ENCODE measurements around the gene SGCA.

Gene SGCA

GRCh38 chr17:50151041-50151936 is 14.5 kb upstream of the SGCA start (continued):
- TF ChIP-seq CTCF (tag by site-specific recombination; IDR thresholded peaks at IDR 0.05) (peak; percentile 67), ZNF138 (tag by site-specific recombination; IDR thresholded peaks at IDR 0.05; ENCODE audit: borderline replicate concordance) (no peak), TSHZ1 (tag by site-specific recombination; IDR thresholded peaks at IDR 0.05; ENCODE audit: borderline replicate concordance) (no peak), ZSCAN23 (tag by site-specific recombination; IDR thresholded peaks at IDR 0.05) (no peak), IKZF3 (tag by site-specific recombination; IDR thresholded peaks at IDR 0.05) (peak; percentile 23), ZNF157 (tag by site-specific recombination; IDR thresholded peaks at IDR 0.05) (no peak), ZNF302 (tag by site-specific recombination; IDR thresholded peaks at IDR 0.05; ENCODE audit: low read depth) (no peak), ZNF777 (tag by site-specific recombination; IDR thresholded peaks at IDR 0.05; ENCODE audit: borderline replicate concordance) (no peak), ZNF354C (tag by site-specific recombination; IDR thresholded peaks at IDR 0.05; ENCODE audit: borderline replicate concordance, low read depth) (no peak), ZBTB11 (tag by site-specific recombination; conservative IDR thresholded peaks at IDR 0.05; ENCODE audit: low read depth) (peak; percentile 97), ZNF530 (tag by site-specific recombination; IDR thresholded peaks at IDR 0.05; ENCODE audit: low read depth) (no peak), ZNF184 (tag by site-specific recombination; IDR thresholded peaks at IDR 0.05) (no peak), ZNF701 (tag by site-specific recombination; IDR thresholded peaks at IDR 0.05) (no peak), ZNF366 (tag by site-specific recombination; conservative IDR thresholded peaks at IDR 0.05) (no peak), ZNF398 (tag by site-specific recombination; IDR thresholded peaks at IDR 0.05) (peak; percentile 94), ZNF768 (tag by site-specific recombination; IDR thresholded peaks at IDR 0.05) (no peak), ZNF580 (tag by site-specific recombination; IDR thresholded peaks at IDR 0.05) (peak; percentile 87), PRDM6 (tag by site-specific recombination; IDR thresholded peaks at IDR 0.05) (no peak), MEIS1 (CRISPR knock-in tag; IDR thresholded peaks at IDR 0.05; ENCODE audit: borderline replicate concordance) (no peak), ZNF221 (tag by site-specific recombination; IDR thresholded peaks at IDR 0.05; ENCODE audit: borderline replicate concordance) (no peak), ZNF248 (tag by site-specific recombination; IDR thresholded peaks at IDR 0.05) (no peak), ZNF18 (tag by site-specific recombination; IDR thresholded peaks at IDR 0.05) (no peak; the same call in 1 of the 2 replicates), ZNF23 (tag by site-specific recombination; IDR thresholded peaks at IDR 0.05; ENCODE audit: borderline replicate concordance) (no peak), ZNF660 (tag by site-specific recombination; IDR thresholded peaks at IDR 0.05) (peak; percentile 38; the same call in 1 of the 2 replicates)
